ENCODE measurements around the gene PIGZ.
"Not testable (repeated sequence)": the region's sequence is repeated elsewhere in the genome, so short reads cannot be mapped to it uniquely, and the experiment has no call there.

The PIGZ gene

GRCh38 chr3:196947860-196948441, 20.7 kb downstream of the PIGZ start:
- no peak for DNase-seq

- DNase-seq, result no peak
Measured at GRCh38 chr3:196947136-196947859, 21.3 kb downstream of the PIGZ start.

- not testable (repeated sequence) for DNase-seq
Measured at GRCh38 chr3:196944037-196944790, 24.4 kb downstream of the PIGZ start.

- DNase-seq, result no peak
Measured at GRCh38 chr3:196942915-196943277, 25.7 kb downstream of the PIGZ start.

GRCh38 chr3:196942226-196942914, 26.3 kb downstream of the PIGZ start, which contains the start of gene NCBP2:
Gene NCBP2, minus strand, starts transcription at chr3:196942528. Its CDS starts 25 bp downstream, at chr3:196942503.
- peak; percentile 100 for DNase-seq

- DNase-seq, result peak; percentile 63
Measured at GRCh38 chr3:196941729-196942225, 26.9 kb downstream of the PIGZ start.

GRCh38 chr3:196938576-196938975, 30.1 kb downstream of the PIGZ start:
- DNase-seq, result no peak

GRCh38 chr3:196938124-196938523, 30.5 kb downstream of the PIGZ start:
- no peak for DNase-seq

GRCh38 chr3:196936288-196936687, 32.3 kb downstream of the PIGZ start:
- DNase-seq, result no peak

- no peak for DNase-seq
Measured at GRCh38 chr3:196932600-196932999, 36.0 kb downstream of the PIGZ start.

GRCh38 chr3:196931828-196932587, 36.6 kb downstream of the PIGZ start:
- DNase-seq, result no peak

- DNase-seq, result no peak
Measured at GRCh38 chr3:196931157-196931556, 37.5 kb downstream of the PIGZ start.

- no peak for DNase-seq
Measured at GRCh38 chr3:196927571-196928453, 40.8 kb downstream of the PIGZ start.

- DNase-seq, result no peak
Measured at GRCh38 chr3:196920733-196921132, 47.9 kb downstream of the PIGZ start.

- DNase-seq, result no peak
Measured at GRCh38 chr3:196918968-196919367, 49.7 kb downstream of the PIGZ start.

GRCh38 chr3:196916995-196917394, 51.6 kb downstream of the PIGZ start:
- DNase-seq, result no peak

- DNase-seq, result no peak
Measured at GRCh38 chr3:196916221-196916620, 52.4 kb downstream of the PIGZ start.

- DNase-seq, result no peak
Measured at GRCh38 chr3:196915375-196915774, 53.3 kb downstream of the PIGZ start.

GRCh38 chr3:196914866-196915265, 53.8 kb downstream of the PIGZ start:
- no peak for DNase-seq

GRCh38 chr3:196903740-196904139, 64.9 kb downstream of the PIGZ start:
- DNase-seq, result no peak

- DNase-seq, result no peak
Measured at GRCh38 chr3:196902296-196902695, 66.3 kb downstream of the PIGZ start.

Measured in activated CD4-positive, CD25-positive, alpha-beta regulatory T cell treated with anti-CD3 and anti-CD28 coated beads, Interleukin-2, amount 50 U/mL, for 72 hours (primary cell).